GM12878 (cell line): Measurements from ENCODE around the gene FOXP4. TPM values are rescaled to one million over a fixed set of nuclear protein-coding genes. Genes with fewer than 3 reads are reported as not detected.

Source experiments
- ATAC-seq: fragments of 200-7000 bp; cut with Tn5 transposase; 3 replicates; pipeline ENCODE4 v1.9.1; 2020; ENCODE audit warnings: mild to moderate bottlenecking, moderate library complexity
- BruUV-seq: library from RNA; stranded (reverse); fragments of 400-500 nt; replicated peaks from 2 replicates; lab custom pipeline; 2021; lab: Mats Ljungman, UMichigan
- CTCF ChIA-PET: fragments of 300-600 bp; sonication (Branson Sonifier 250); formaldehyde crosslinking; extraction: SDS; loops from one replicate; lab custom pipeline; 2021; ENCODE audit warnings: inconsistent platforms; lab: Yijun Ruan, JAX
- POLR2A ChIA-PET: fragments of 350-600 bp; formaldehyde crosslinking; extraction: SDS; loops from one replicate; lab custom pipeline; 2021; ENCODE audit warnings: inconsistent platforms; lab: Charles Lee
- RAD21 ChIA-PET: fragments of 300-600 bp; sonication (Branson Sonifier 250); formaldehyde crosslinking; loops from one replicate; lab custom pipeline; 2023; ENCODE audit warnings: antibody characterized with exemption; ENCODE audit not compliant: unreplicated experiment; lab: Charles Lee
- SMC1A ChIA-PET: fragments of 300-600 bp; sonication (Branson Sonifier 250); formaldehyde crosslinking; loops from one replicate; lab custom pipeline; 2023; ENCODE audit not compliant: unreplicated experiment, uncharacterized antibody; lab: Charles Lee
- DNase-seq: peaks from one replicate; pipeline ENCODE4 v3.0.0-alpha.2; 2011; ENCODE audit warnings: low read depth, low spot score
- FAIRE-seq: peaks from 3 replicates; lab custom pipeline; 2011; peaks lifted over from hg19 to GRCh38; lab: Jason Lieb, UNC
- H2AFZ ChIP-seq: 2 replicates; pipeline ENCODE4 v1.6.0; 2011; ENCODE audit warnings: low read depth, low read length, control low read depth; ENCODE audit not compliant: control insufficient read depth
- H3K27ac ChIP-seq: 2 replicates; pipeline ENCODE4 v1.5.1; 2011; ENCODE audit warnings: control low read depth; ENCODE audit not compliant: control insufficient read depth, insufficient read depth
- H3K27me3 ChIP-seq, 2 experiments: replicated peaks in 1 of 2; 2 replicates each; pipeline versions ENCODE4 v1.6.0 to v1.6.1; 2011; ENCODE audit warnings: low read length in 1 of 2; ENCODE audit not compliant: control insufficient read depth in 2 of 2, insufficient read depth in 2 of 2
- H3K36me3 ChIP-seq, 2 experiments: 2 replicates each; pipeline ENCODE4 v1.5.1; 2011; ENCODE audit warnings: low read length in 1 of 2; ENCODE audit not compliant: control insufficient read depth in 2 of 2, insufficient read depth in 2 of 2
- H3K4me1 ChIP-seq: 2 replicates; pipeline ENCODE4 v1.6.1; 2011; ENCODE audit warnings: mild to moderate bottlenecking, low read length, moderate library complexity, mixed read lengths; ENCODE audit not compliant: control insufficient read depth, insufficient read depth
- H3K4me2 ChIP-seq: 2 replicates; pipeline ENCODE4 v1.6.0; 2011; ENCODE audit warnings: control low read depth; ENCODE audit not compliant: control insufficient read depth, insufficient read depth
- H3K4me3 ChIP-seq: fragments of 200-600 bp; sonication (generic); 2 replicates; pipeline ENCODE4 v1.5.1; 2016
- H3K79me2 ChIP-seq: 2 replicates; pipeline ENCODE4 v1.6.0; 2011; ENCODE audit warnings: low read length; ENCODE audit not compliant: control insufficient read depth, insufficient read depth
- H3K9ac ChIP-seq: 2 replicates; pipeline ENCODE4 v1.8.0; 2011; ENCODE audit warnings: low read length, control low read depth, mixed read lengths; ENCODE audit not compliant: control insufficient read depth, insufficient read depth
- H3K9me3 ChIP-seq: replicated peaks from 3 replicates; pipeline ENCODE4 v1.5.1; 2011; ENCODE audit warnings: mild to moderate bottlenecking, low read length; ENCODE audit not compliant: control insufficient read depth, insufficient read depth
- H4K20me1 ChIP-seq: 2 replicates; pipeline ENCODE4 v1.6.0; 2011; ENCODE audit not compliant: control insufficient read depth, insufficient read depth
- CHD4 ChIP-seq: fragments of 200-600 bp; sonication (generic); IDR thresholded peaks from 2 replicates; pipeline ENCODE4 v1.6.1; 2016; ENCODE audit warnings: mild to moderate bottlenecking
- CREB1 ChIP-seq: IDR thresholded peaks from 2 replicates; pipeline ENCODE4 v1.6.1; 2012; ENCODE audit warnings: low read depth, mild to moderate bottlenecking, inconsistent platforms
- KAT2A ChIP-seq: conservative IDR thresholded peaks from 2 replicates; pipeline ENCODE4 v1.6.1; 2011; ENCODE audit warnings: low read depth, low read length; ENCODE audit not compliant: control insufficient read depth
- MEF2B ChIP-seq: fragments of 450-650 bp; IDR thresholded peaks from 2 replicates; pipeline ENCODE4 v1.6.1; 2018; ENCODE audit warnings: mild to moderate bottlenecking, moderate library complexity; ENCODE audit not compliant: partially characterized antibody, poor library complexity, severe bottlenecking
- MTA3 ChIP-seq: IDR thresholded peaks from 2 replicates; pipeline ENCODE4 v1.6.1; 2012; ENCODE audit warnings: low read length, inconsistent platforms, borderline replicate concordance
- NR2C1 ChIP-seq: fragments of 450-650 bp; IDR thresholded peaks from 2 replicates; pipeline ENCODE4 v1.6.1; 2017; ENCODE audit warnings: antibody characterized with exemption, mild to moderate bottlenecking, moderate library complexity
- NRF1 ChIP-seq: conservative IDR thresholded peaks from 2 replicates; pipeline ENCODE4 v1.6.1; 2011; ENCODE audit warnings: mild to moderate bottlenecking, low read depth, low read length, improper control_type of control experiment
- PAX5 ChIP-seq: IDR thresholded peaks from 2 replicates; pipeline ENCODE4 v1.6.1; 2011; ENCODE audit warnings: low read depth, low read length, borderline replicate concordance
- PAX8 ChIP-seq: fragments of 450-650 bp; IDR thresholded peaks from 2 replicates; pipeline ENCODE4 v1.6.1; 2017; ENCODE audit warnings: mild to moderate bottlenecking, moderate library complexity
- RCOR1 ChIP-seq: conservative IDR thresholded peaks from 2 replicates; pipeline ENCODE4 v1.6.1; 2012; ENCODE audit warnings: low read depth, low read length, improper control_type of control experiment
- SIN3A ChIP-seq: IDR thresholded peaks from 2 replicates; pipeline ENCODE4 v1.6.1; 2012; ENCODE audit warnings: low read depth, low read length, improper control_type of control experiment
- SMC3 ChIP-seq: IDR thresholded peaks from 2 replicates; pipeline ENCODE4 v1.6.1; 2011; ENCODE audit warnings: low read length, improper control_type of control experiment, borderline replicate concordance
- TCF7 ChIP-seq: IDR thresholded peaks from 2 replicates; pipeline ENCODE4 v1.6.1; 2014; ENCODE audit warnings: antibody characterized with exemption, borderline replicate concordance
- ZNF217 ChIP-seq: fragments of 450-650 bp; IDR thresholded peaks from 2 replicates; pipeline ENCODE4 v1.6.1; 2017; ENCODE audit warnings: antibody characterized with exemption, mild to moderate bottlenecking
- WGBS: methylation state at CpG from one replicate; pipeline ENCODE4 v1.1.6; 2016; ENCODE audit warnings: low lambda C conversion rate; ENCODE audit not compliant: insufficient replicate concordance, insufficient coverage; ENCODE audit errors: missing lambda C conversion rate; 5-methylcytosine and 5-hydroxymethylcytosine counted together
- in situ Hi-C: fragments of 300-500 bp; cut with MboI; formaldehyde crosslinking; loops from 9 replicates; pipeline ENCODE4 v1.14.3; 2018; ENCODE audit warnings: mixed read lengths
- intact Hi-C: fragments of 100-400 bp; cut with micrococcal nuclease; formaldehyde crosslinking; loops from one replicate; pipeline ENCODE4 v1.14.2; 2022; ENCODE audit not compliant: unreplicated experiment
- polyA plus RNA-seq, 11 experiments: library from polyadenylated mRNA; depleted of rRNA in 4 of 11; unstranded in 6 of 11; stranded (reverse) in 5 of 11; fragments of >200 nt; fragmentation: Nextera tagmentation in 4 of 11; fragmentation: Illumina TruSeq in 1 of 11; extraction: Ambion mirVana in 4 of 11; extraction: Trizol in 1 of 11; gene quantifications; 1 replicate in 1 of 11; 2 replicates in 10 of 11; pipeline versions ENCODE4 v1.2.1 to v1.2.3, GENCODE V29; 2011 to 2016; ENCODE audit warnings: inconsistent platforms in 2 of 11, missing spikeins in 2 of 11, low read depth in 1 of 11
- total RNA-seq, 4 experiments: library from RNA; depleted of rRNA in 3 of 4; stranded (reverse); fragments of >200 nt in 3 of 4; fragmentation: Illumina TruSeq in 1 of 4; extraction: Trizol in 1 of 4; gene quantifications; 2 replicates each; pipeline versions ENCODE4 v1.2.1 to v1.2.3, GENCODE V29; 2013 to 2021
- TF ChIP-seq, protein P1 (sequence below): fragments of 450-650 bp; IDR thresholded peaks from 2 replicates; pipeline ENCODE4 v1.6.1; 2017; ENCODE audit warnings: antibody characterized with exemption, mild to moderate bottlenecking, moderate library complexity
- TF ChIP-seq, protein P2 (sequence below): IDR thresholded peaks from 2 replicates; pipeline ENCODE4 v1.6.1; 2012; ENCODE audit warnings: low read depth, low read length, improper control_type of control experiment
- TF ChIP-seq, protein P3 (sequence below): fragments of 450-650 bp; IDR thresholded peaks from 2 replicates; pipeline ENCODE4 v1.6.1; 2018; ENCODE audit warnings: borderline replicate concordance, mild to moderate bottlenecking; ENCODE audit not compliant: partially characterized antibody
- TF ChIP-seq, protein P4 (sequence below): fragments of 450-650 bp; IDR thresholded peaks from 2 replicates; pipeline ENCODE4 v1.6.1; 2016; ENCODE audit warnings: mild to moderate bottlenecking

FOXP4 gene
- total and polyA plus RNA-seq, 10 of the 15 experiments (the other 5 are each of a cell fraction or from before 2014, with no cell fraction given) = 0.31 to 46.1 (median 2.3) TPM

DNA sequence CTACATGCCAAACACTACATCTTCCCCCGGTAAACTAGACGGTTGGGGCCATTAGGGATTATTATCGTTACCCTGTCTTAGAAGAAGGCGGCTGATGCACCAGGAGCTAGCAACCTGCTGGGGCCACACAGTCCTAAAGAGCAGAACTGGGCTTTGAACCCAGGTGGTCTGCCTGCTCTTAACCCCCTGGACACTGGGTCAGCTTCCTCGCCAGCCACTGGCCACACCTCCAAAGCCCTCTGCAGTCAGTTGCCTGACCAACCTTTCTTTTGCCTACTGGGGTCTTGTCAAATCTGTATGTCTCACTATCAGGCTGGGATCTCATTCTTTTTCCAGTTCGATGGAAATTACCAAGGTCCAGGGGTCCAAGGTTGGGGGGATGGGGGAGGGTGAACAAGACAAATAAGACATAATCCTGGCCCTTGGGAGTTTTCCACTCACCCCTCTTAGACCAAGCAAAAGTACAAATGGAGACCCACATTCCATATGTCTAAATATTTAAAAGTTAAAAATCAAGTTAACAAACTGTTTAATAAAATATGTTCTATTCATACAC, 34.0 kb upstream of the FOXP4 start:
- CTCF ChIA-PET = interaction anchor here (2.0 kb wide), 1 partner anchor 11 kb away, joined by 5 read pairs; no protein-coding TSS in a partner anchor
- TF ChIP-seq SMC3 = no peak
- TF ChIP-seq RCOR1 = no peak
- no peak for TF ChIP-seq MEF2B
- no peak for TF ChIP-seq SIN3A
- TF ChIP-seq ZNF217 = no peak
- no peak for TF ChIP-seq MTA3
- TF ChIP-seq, protein P1, sequence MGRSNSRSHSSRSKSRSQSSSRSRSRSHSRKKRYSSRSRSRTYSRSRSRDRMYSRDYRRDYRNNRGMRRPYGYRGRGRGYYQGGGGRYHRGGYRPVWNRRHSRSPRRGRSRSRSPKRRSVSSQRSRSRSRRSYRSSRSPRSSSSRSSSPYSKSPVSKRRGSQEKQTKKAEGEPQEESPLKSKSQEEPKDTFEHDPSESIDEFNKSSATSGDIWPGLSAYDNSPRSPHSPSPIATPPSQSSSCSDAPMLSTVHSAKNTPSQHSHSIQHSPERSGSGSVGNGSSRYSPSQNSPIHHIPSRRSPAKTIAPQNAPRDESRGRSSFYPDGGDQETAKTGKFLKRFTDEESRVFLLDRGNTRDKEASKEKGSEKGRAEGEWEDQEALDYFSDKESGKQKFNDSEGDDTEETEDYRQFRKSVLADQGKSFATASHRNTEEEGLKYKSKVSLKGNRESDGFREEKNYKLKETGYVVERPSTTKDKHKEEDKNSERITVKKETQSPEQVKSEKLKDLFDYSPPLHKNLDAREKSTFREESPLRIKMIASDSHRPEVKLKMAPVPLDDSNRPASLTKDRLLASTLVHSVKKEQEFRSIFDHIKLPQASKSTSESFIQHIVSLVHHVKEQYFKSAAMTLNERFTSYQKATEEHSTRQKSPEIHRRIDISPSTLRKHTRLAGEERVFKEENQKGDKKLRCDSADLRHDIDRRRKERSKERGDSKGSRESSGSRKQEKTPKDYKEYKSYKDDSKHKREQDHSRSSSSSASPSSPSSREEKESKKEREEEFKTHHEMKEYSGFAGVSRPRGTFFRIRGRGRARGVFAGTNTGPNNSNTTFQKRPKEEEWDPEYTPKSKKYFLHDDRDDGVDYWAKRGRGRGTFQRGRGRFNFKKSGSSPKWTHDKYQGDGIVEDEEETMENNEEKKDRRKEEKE = no peak
- no peak for TF ChIP-seq NRF1
- TF ChIP-seq, protein P2, sequence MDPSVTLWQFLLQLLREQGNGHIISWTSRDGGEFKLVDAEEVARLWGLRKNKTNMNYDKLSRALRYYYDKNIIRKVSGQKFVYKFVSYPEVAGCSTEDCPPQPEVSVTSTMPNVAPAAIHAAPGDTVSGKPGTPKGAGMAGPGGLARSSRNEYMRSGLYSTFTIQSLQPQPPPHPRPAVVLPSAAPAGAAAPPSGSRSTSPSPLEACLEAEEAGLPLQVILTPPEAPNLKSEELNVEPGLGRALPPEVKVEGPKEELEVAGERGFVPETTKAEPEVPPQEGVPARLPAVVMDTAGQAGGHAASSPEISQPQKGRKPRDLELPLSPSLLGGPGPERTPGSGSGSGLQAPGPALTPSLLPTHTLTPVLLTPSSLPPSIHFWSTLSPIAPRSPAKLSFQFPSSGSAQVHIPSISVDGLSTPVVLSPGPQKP = no peak
- no peak for TF ChIP-seq PAX5
- no peak for TF ChIP-seq NR2C1
- TF ChIP-seq TCF7 = no peak
- TF ChIP-seq, protein P3, sequence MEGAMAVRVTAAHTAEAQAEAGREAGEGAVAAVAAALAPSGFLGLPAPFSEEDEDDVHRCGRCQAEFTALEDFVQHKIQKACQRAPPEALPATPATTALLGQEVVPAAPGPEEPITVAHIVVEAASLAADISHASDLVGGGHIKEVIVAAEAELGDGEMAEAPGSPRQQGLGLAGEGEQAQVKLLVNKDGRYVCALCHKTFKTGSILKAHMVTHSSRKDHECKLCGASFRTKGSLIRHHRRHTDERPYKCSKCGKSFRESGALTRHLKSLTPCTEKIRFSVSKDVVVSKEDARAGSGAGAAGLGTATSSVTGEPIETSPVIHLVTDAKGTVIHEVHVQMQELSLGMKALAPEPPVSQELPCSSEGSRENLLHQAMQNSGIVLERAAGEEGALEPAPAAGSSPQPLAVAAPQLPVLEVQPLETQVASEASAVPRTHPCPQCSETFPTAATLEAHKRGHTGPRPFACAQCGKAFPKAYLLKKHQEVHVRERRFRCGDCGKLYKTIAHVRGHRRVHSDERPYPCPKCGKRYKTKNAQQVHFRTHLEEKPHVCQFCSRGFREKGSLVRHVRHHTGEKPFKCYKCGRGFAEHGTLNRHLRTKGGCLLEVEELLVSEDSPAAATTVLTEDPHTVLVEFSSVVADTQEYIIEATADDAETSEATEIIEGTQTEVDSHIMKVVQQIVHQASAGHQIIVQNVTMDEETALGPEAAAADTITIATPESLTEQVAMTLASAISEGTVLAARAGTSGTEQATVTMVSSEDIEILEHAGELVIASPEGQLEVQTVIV = no peak
- TF ChIP-seq PAX8 = no peak
- no peak for TF ChIP-seq KAT2A
- TF ChIP-seq, protein P4, sequence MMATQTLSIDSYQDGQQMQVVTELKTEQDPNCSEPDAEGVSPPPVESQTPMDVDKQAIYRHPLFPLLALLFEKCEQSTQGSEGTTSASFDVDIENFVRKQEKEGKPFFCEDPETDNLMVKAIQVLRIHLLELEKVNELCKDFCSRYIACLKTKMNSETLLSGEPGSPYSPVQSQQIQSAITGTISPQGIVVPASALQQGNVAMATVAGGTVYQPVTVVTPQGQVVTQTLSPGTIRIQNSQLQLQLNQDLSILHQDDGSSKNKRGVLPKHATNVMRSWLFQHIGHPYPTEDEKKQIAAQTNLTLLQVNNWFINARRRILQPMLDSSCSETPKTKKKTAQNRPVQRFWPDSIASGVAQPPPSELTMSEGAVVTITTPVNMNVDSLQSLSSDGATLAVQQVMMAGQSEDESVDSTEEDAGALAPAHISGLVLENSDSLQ = no peak
- no peak for TF ChIP-seq CREB1
- TF ChIP-seq CHD4 = no peak

More for the DNA sequence above, 34.0 kb upstream of the FOXP4 start:
- no peak overlapping the region for H3K4me3 ChIP-seq
- POLR2A ChIA-PET = interaction anchor here (0.5 to 1.4 kb wide), 2 partner anchors 35 to 46 kb away, joined by 3 read pairs; no protein-coding TSS in a partner anchor
- SMC1A ChIA-PET = interaction anchor here (1.0 to 1.2 kb wide), 2 partner anchors 51 to 67 kb away, joined by 3 read pairs; no protein-coding TSS in a partner anchor
- WGBS = 66% methylated on average over 6 of the region's 6 CpGs
- no peaks in the 10 kb centered on the region for H3K9me3 ChIP-seq
- intact Hi-C loops = no loop called here
- FAIRE-seq = no peak
- ATAC-seq = no peak
- no peak overlapping the region for H3K9ac ChIP-seq
- RAD21 ChIA-PET = no interaction called here
- no peak overlapping the region for H3K27ac ChIP-seq
- peaks cover 1 to 3% of the 10 kb centered on the region in 2 experiments for H3K27me3 ChIP-seq
- no peak for DNase-seq
- no peaks in the 10 kb centered on the region for H4K20me1 ChIP-seq
- no peaks in the 10 kb centered on the region for H3K36me3 ChIP-seq
- in situ Hi-C loops = no loop called here
- H3K4me2 ChIP-seq = no peak overlapping the region
- no peak overlapping the region for H2AFZ ChIP-seq
- H3K4me1 ChIP-seq = peaks cover 7% of the 10 kb centered on the region
- no peaks in the 10 kb centered on the region for H3K79me2 ChIP-seq
- BruUV-seq = no TSS peak
